Sigmoid colon (tissue), 7 donors: ENCODE data around the gene RAD51AP1. TPM values are rescaled to one million over a fixed set of nuclear protein-coding genes. Genes with fewer than 3 reads are reported as not detected.
A peak's percentile ranks its signal among the peaks of the same experiment; 100 is the strongest.

ENCODE experiments used
- DNase-seq: peaks from one replicate; pipeline ENCODE4 v3.0.0-alpha.2; 2019
- H3K27ac ChIP-seq, 4 donors: fragments of 200-600 bp; sonication (generic); one replicate each; pipeline ENCODE4 v1.5.1; 2016 to 2019; ENCODE audit warnings: mild to moderate bottlenecking in 1 of 4
- H3K27me3 ChIP-seq, 3 donors: fragments of 200-600 bp; sonication (generic); one replicate each; pipeline ENCODE4 v1.5.1; 2019; ENCODE audit warnings: mild to moderate bottlenecking in 1 of 3
- H3K36me3 ChIP-seq, 4 donors: fragments of 200-600 bp; sonication (generic); one replicate each; pipeline ENCODE4 v1.5.1; 2016 to 2019
- H3K4me1 ChIP-seq, 4 donors: fragments of 200-600 bp; sonication (generic); one replicate each; pipeline ENCODE4 v1.5.1; 2017 to 2019
- H3K4me3 ChIP-seq, 4 donors: fragments of 200-600 bp; sonication (generic); one replicate each; pipeline ENCODE4 v1.5.1; 2017 to 2019; ENCODE audit warnings: mild to moderate bottlenecking in 2 of 4, moderate library complexity in 1 of 4
- H3K9me3 ChIP-seq, 4 donors: fragments of 200-600 bp in 3 of 4; sonication (generic) in 3 of 4; one replicate each; pipeline versions ENCODE4 v1.5.1 to v1.6.1; 2013 to 2019
- CTCF ChIP-seq, 4 experiments: fragments of 450-650 bp in 3 of 4; fragments of 200-600 bp in 1 of 4; IDR thresholded peaks; one replicate each; pipeline ENCODE4 v1.5.1; 2016 to 2019; ENCODE audit warnings: antibody characterized with exemption in 4 of 4, mild to moderate bottlenecking in 3 of 4, moderate library complexity in 2 of 4
- EP300 ChIP-seq, 4 donors: sonication (generic); formaldehyde crosslinking; IDR thresholded peaks; one replicate each; pipeline ENCODE4 v1.6.1; 2017; ENCODE audit warnings: antibody characterized with exemption in 4 of 4
- POLR2A ChIP-seq, 2 donors: fragments of 450-650 bp; IDR thresholded peaks; one replicate each; pipeline ENCODE4 v1.6.1; 2016; ENCODE audit warnings: antibody characterized with exemption in 2 of 2, mild to moderate bottlenecking in 2 of 2, moderate library complexity in 2 of 2
- POLR2AphosphoS5 ChIP-seq, 4 donors: sonication (generic); formaldehyde crosslinking; IDR thresholded peaks; one replicate each; pipeline ENCODE4 v1.6.1; 2017; ENCODE audit warnings: antibody characterized with exemption in 4 of 4
- WGBS, 2 donors: extraction: QIAGEN DNeasy Blood & Tissue Kit; methylation state at CpG; one replicate each; pipeline ENCODE4 v1.1.7; 2013; 5-methylcytosine and 5-hydroxymethylcytosine counted together
- intact Hi-C: fragments of 100-400 bp; cut with DNase I; formaldehyde crosslinking; loops from one replicate; pipeline ENCODE4 v1.15.1; 2023
- polyA plus RNA-seq, 3 donors: library from polyadenylated mRNA; stranded (reverse); fragments of 200-250 nt; gene quantifications; one replicate each; pipeline ENCODE4 v1.2.3, GENCODE V29; 2013
- total RNA-seq, 4 donors: library from RNA; depleted of rRNA; stranded (reverse); fragments of >200 nt; gene quantifications; one replicate each; pipeline ENCODE4 v1.1.0, GENCODE V29; 2016
- donor health status: healthy with polysubstance abuse.
- donor health status: Bipolar disorder and iron deficiency.
- donor health status: healthy.

The RAD51AP1 gene
- total and polyA plus RNA-seq, 7 donors, result 0.49 to 8.6 (median 2.5) TPM

GRCh38 chr12:4564818-4565217, 26.1 kb downstream of the RAD51AP1 start:
- TF ChIP-seq POLR2A (IDR thresholded peaks at IDR 0.05) (no peak), POLR2AphosphoS5 (IDR thresholded peaks at IDR 0.05) (no peak), CTCF (IDR thresholded peaks at IDR 0.05) (no peak), EP300 (IDR thresholded peaks at IDR 0.05) (no peak)
- peak overlapping the region in 2 of 4 donors; percentile 7 to 28 for H3K27ac ChIP-seq
- H3K36me3 ChIP-seq, result no peaks in the 10 kb centered on the region
- no peaks in the 10 kb centered on the region for H3K9me3 ChIP-seq
- no peak for DNase-seq
- no peak overlapping the region for H3K4me3 ChIP-seq
- peaks cover 0 to 10% (median 5%) of the 10 kb centered on the region in 4 donors for H3K4me1 ChIP-seq
- peaks cover 0 to 15% (median 0%) of the 10 kb centered on the region in 3 donors for H3K27me3 ChIP-seq
- intact Hi-C loops, result no loop called here
- 44 to 75% methylated on average over 5 of the region's 5 CpGs for WGBS, 2 donors

- H3K9me3 ChIP-seq, result no peaks in the 10 kb centered on the region
- DNase-seq, result no peak
- H3K4me1 ChIP-seq, result peaks cover 0 to 10% (median 5%) of the 10 kb centered on the region in 4 donors
- intact Hi-C loops, result no loop called here
- no peak overlapping the region for H3K4me3 ChIP-seq
- WGBS, 2 donors, result 72 to 85% methylated on average over 2 of the region's 2 CpGs
- peak overlapping the region in 1 of 4 donors; percentile 36 for H3K27ac ChIP-seq
- TF ChIP-seq EP300 (IDR thresholded peaks at IDR 0.05) (no peak), POLR2A (IDR thresholded peaks at IDR 0.05) (no peak), CTCF (IDR thresholded peaks at IDR 0.05) (no peak), POLR2AphosphoS5 (IDR thresholded peaks at IDR 0.05) (no peak)
- peaks cover 0 to 15% (median 0%) of the 10 kb centered on the region in 3 donors for H3K27me3 ChIP-seq
- no peaks in the 10 kb centered on the region for H3K36me3 ChIP-seq
Measured at GRCh38 chr12:4566474-4566873, 27.8 kb downstream of the RAD51AP1 start.

- peaks cover 0 to 3% (median 1%) of the 10 kb centered on the region in 4 donors for H3K4me1 ChIP-seq
- no peaks in the 10 kb centered on the region for H3K36me3 ChIP-seq
- H3K4me3 ChIP-seq, result no peak overlapping the region
- 44 to 45% methylated on average over 3 of the region's 3 CpGs for WGBS, 2 donors
- DNase-seq, result no peak
- intact Hi-C loops, result no loop called here
- TF ChIP-seq POLR2A (IDR thresholded peaks at IDR 0.05), result no peak
- TF ChIP-seq EP300 (IDR thresholded peaks at IDR 0.05), result no peak
- TF ChIP-seq CTCF (IDR thresholded peaks at IDR 0.05), result no peak
- no peak for TF ChIP-seq POLR2AphosphoS5 (IDR thresholded peaks at IDR 0.05)
- H3K27me3 ChIP-seq, result peaks cover 0 to 13% (median 0%) of the 10 kb centered on the region in 3 donors
- no peaks in the 10 kb centered on the region for H3K9me3 ChIP-seq
- peak overlapping the region in 2 of 4 donors; percentile 18 to 43 for H3K27ac ChIP-seq
Measured at GRCh38 chr12:4567073-4567881, 28.6 kb downstream of the RAD51AP1 start.

- Histone ChIP-seq H3K27ac (no peak overlapping the region), H3K27me3 (peaks cover 0 to 4% (median 0%) of the 10 kb centered on the region in 3 donors), H3K36me3 (no peaks in the 10 kb centered on the region), H3K4me3 (no peak overlapping the region), H3K9me3 (no peaks in the 10 kb centered on the region), H3K4me1 (no peaks in the 10 kb centered on the region)
- TF ChIP-seq EP300 (IDR thresholded peaks at IDR 0.05) (no peak), CTCF (IDR thresholded peaks at IDR 0.05) (no peak), POLR2A (IDR thresholded peaks at IDR 0.05) (no peak), POLR2AphosphoS5 (IDR thresholded peaks at IDR 0.05) (no peak)
- DNase-seq, result no peak
- 93% methylated on average over 4 of the region's 4 CpGs for WGBS, 2 donors
- intact Hi-C loops, result no loop called here
Measured at GRCh38 chr12:4569261-4569660, 30.6 kb downstream of the RAD51AP1 start.
